Activated CD8-positive, alpha-beta memory T cell treated with anti-CD3 and anti-CD28 coated beads for 4 hours (primary cell): ENCODE measurements around the gene RGP1.

Source experiments
- DNase-seq, 2 donors: peaks; one replicate each; pipeline ENCODE4 v3.0.0-alpha.2; 2020; ENCODE audit warnings: low read depth in 2 of 2

The RGP1 gene

DNA sequence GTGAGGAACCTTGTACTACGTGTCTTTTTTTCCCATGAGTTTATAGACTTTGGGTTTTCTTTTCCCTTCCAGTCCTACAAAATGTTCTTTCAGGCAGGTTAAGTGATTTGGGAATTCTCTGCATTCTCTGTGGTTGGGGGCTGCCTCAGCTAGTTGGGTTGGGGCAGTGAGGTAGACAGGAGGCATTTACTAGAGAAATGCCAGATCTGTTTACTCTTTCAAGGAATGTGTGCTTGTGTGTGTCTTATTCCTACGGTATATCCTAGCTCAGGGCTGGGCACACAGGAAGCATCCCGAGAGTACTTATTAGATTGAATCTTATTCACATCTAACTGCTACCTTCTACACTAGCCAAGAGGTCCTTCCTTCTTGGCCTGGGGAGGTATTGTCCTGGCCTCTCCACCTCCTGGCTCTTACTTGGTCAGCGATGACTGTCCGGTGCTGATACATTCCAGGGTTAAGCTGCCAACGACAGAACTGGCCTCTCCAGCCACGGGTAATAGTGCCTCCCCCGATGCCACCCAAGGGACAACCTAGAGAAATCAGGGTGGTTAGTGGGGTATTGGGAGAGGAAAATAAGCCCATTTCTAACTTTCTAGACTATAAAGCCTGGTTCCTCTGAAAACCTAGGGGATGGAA, 5.1 kb upstream of the RGP1 start:
- no peak for DNase-seq

DNA sequence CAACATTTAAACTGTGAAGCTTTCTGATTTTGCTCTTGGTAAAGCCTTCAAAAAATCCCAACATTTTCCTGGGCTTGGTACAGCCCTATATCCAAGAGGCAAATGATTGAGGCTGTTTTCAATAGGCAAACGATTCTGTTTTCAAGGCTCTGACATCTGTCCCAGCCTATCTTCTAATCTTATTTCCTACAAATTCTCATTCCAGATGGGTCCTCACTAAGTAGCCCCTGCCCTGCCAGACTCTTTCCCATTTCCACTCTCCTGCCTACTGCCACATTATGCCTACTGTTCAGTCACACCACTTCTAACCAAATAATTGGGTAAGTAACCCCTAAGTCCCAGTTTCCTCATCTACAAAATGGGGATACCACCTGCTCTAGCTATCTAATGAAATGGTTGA, 3.5 kb upstream of the RGP1 start:
- DNase-seq: no peak

DNA sequence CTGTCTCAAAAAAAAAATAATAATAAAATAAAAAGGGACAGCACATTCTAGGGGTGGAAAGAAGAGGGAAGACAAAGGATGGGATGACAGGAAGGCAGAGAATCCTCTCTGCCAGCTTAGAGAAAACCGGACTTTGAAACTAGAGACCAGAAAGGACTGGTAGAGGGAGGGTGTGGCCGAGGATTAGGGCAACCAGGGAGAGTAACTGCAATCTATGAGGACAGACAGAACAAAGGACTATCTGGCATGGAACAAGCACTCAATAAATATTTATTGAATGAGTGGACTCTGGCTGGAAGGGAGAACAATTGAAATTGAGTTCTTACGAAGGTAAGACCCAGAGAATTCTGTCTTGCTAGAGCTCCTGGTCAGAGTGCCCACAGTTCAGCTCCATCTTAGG, 2.5 kb upstream of the RGP1 start:
- DNase-seq: no peak

DNA sequence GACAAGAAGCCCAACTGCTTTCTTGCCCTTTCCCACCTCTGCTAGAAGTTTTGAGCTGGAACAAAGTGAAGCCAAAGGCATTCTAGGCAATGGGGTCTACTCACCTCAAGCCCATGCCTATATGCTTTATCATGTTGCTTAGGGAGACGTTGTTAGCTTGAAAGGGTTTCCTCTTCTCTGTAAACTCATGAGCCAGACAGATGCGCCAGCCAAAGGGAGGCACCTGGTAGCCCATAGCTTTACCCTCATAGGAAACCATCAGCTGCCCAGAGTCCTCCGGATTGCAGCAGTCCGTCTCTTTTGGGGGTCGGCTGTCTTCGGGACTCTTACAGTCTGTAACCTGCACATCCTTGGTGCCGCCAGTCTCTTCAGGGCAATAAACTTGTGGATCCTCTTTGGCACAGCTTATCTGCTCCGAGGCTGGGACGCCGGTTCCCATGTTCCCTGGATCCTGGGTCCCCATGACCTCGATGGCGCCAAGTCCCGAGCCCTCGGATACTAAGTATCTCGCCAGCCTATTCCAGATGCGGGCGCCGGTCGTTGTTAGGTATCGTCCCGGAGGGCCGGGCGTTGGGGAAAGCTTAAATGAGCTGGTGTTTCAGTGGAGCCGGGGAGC, 737 bp upstream of the RGP1 start:
- no peak for DNase-seq

DNA sequence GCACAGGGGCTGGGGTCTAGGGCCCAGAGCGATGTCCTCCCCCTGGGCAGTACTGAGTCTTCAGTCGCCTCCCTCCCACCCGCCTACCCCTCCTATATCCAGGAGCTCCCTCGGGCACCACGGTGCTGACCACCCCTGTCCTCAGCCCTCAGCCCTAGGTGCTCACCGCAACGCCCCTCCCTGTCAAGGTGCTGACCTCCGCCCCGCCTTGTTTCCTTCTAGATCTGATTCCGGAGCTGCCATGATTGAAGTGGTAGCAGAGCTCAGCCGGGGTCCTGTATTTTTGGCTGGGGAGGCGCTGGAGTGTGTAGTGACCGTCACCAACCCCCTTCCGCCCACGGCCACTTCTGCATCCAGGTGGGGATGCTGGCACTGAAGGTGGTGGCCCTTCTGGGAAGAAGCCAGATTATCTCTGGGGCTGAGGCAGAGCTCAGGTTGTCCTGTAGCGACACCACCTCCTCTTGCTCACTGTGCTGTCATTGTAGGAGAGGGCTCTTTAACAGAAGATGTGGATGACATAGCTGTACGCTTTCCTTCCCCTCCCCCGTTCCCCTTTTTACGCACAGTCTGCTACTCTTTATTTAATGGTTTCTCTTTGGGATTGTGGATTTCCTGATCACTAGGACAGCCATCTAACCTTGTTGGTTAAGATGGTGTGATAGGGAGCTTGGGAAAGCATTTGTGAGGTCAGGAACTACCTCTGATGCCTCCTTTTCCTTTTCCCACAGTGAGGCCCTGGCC, 598 bp downstream of the RGP1 start:
- no peak for DNase-seq

DNA sequence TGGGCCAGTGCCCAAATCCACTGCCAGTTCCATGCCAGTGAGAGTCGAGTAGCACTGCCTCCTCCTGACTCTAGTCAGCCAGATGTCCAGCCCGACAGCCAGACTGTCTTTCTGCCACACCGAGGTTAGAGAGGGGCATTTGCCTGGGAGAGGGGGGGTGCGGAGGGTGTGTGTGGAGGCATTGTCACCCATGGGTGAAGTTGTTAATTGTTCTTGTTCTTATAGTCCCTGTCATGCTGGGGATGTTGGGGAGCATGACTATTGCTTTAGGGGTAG, 1.1 kb downstream of the RGP1 start:
- no peak for DNase-seq

DNA sequence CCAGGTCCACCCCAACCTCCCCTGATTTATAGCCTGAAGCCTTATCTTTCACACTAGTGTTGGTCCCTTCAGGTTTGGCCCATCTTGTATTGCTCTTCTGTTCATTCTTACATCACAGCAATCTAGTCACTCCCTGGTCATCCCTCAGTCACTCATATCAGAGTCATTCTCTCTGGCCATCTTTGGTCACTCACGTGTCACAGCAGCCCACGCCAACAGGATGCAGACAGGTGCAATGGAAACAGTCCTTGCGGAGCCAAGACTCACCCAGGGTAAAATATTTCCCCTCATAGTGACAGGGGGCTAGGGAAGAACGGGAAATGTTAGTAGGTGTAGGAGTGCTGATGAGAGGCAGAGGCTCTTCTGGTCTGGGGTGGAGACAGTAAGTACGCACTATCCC, 4.4 kb downstream of the RGP1 start:
- DNase-seq: no peak

DNA sequence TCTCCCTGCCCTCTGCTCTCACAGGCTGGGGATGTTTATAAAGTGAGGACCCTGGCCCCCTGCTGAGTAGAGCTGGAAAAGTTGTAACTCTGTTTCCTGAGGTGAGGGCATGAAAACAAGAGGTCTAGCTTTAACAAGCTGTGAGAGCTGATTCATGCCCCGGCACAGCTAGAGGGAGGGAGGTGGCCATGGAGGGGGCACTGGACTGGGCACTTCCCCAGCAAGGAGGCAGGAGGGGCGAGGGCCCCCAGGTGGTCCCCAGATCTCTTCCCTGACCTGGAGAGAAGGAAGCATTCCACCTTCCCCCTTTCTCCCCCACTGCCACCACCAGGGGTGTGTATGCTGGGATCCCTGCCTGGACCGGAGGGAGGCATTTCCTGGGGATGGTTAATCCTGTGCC, 5.2 kb downstream of the RGP1 start, which contains the start of gene MSMP:
Gene MSMP (minus strand): TSS at position 13 of the 400 bp plus-strand sequence. CDS start 147 bp downstream, outside the sequence.
- DNase-seq: no peak

DNA sequence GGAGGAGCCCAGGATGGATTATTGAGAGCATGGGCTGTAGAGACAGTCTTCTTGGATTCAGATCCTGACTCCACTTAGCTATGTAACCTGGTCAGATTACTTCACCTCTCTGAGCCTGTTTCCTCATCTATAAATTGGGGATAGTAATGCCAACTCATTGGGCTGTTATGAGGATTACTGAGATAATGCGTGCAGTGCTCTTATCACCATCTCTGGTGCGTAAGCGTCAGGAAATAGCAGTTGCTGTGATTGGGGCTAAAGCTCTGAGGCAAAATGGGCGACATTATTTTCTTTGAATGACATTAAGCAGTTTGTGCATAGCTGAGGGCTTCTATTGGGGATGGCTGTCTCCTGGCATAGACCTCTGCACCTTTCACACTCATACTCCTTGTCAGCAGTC, 6.0 kb downstream of the RGP1 start:
- no peak for DNase-seq

DNA sequence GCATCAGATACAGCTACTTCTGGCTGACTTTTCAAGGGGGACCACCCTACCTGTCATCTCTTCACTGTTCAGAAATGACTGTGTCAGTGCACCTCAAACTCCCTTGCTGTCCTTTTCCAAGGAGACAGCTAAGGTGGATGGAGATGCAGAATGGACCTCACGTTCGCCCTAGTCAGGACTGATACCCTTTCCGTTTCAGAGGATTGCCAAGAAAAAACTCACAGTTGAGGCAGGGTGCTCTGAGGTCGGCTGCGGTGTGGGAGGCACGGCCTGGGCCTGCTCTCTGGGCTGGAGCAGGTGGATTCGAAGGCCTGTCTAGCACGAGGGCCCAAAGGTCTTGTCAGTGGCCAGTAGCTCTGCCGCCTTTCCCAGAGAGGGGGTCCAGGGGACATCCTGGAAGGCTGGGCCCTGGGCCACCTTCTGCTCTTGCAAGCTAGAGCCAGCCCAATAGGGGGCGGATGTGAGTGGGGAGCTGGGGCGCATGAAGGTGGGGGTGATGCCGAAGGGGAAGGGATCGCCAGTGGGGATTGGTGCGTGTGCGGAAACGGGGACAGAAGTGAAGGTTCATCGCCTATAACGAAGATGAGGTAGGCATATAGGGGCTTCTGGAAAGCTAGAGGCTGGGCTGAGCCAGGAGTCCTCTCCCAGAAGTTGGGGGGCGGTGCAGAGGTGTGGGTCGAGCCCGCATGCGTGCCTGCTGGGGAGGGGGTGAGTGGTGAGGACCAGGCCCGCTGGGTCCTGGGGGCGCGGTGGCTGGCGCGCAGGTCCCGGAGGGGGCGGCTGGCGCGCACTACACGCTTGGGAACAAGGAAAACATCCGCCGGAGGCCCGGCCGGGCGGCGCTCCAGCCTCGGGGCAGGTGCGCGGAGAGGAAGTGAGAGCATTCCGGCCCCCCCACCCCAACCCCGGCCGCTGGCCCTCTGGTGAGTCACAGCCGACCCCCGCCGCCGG, 7.5 kb downstream of the RGP1 start:
- DNase-seq: peak; percentile 43 to 58

DNA sequence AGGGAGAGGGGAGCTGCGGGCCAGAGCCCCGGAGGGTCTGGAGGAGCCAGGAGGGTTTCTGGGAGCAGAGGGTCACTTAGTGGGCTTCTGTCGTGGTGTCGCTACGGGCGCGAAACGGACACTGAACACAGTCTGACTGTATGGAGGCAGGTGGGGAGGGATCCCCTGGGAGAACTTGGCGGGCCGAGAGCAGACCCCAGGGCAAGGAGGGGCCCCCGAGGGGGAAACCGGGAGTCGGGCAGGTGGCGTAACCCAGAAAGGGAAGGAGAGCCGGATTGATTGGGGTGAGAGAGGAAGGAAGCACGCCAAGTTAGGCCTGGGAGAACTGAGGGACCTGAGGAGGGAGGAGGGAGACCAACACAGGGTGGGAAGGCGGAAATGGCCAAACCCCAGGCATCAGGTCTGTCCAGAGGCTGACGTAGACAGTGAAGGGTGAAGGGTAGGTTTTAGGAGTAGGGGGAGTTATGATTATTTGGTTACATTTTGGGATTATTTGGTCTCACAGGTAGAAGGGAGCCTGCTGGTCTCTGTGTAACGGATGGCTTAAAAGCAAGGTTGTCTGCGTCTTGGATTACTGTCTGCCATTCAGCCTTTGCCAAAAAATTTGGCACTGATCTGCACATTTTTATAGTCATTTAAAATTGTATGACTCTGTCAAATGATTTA, 8.3 kb downstream of the RGP1 start:
- DNase-seq: no peak

DNA sequence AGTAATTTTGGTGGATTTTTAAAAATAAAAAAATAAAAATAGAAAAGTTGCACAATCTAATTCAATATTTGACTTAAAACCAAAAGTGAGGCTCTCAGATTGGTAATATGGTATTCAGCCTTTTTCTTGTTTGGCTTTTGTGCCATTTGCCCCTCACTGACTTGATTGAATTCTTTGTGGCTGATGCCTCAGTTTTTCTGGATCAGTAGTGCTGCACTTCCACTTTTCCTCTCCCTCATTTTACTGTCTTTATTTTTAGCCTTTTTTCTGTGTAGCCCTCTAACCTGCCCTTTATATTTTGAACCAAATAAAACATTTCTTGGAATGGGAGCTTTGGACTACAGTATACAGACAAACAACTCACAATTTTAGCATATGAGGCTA, 8.8 kb downstream of the RGP1 start:
- no peak for DNase-seq

DNA sequence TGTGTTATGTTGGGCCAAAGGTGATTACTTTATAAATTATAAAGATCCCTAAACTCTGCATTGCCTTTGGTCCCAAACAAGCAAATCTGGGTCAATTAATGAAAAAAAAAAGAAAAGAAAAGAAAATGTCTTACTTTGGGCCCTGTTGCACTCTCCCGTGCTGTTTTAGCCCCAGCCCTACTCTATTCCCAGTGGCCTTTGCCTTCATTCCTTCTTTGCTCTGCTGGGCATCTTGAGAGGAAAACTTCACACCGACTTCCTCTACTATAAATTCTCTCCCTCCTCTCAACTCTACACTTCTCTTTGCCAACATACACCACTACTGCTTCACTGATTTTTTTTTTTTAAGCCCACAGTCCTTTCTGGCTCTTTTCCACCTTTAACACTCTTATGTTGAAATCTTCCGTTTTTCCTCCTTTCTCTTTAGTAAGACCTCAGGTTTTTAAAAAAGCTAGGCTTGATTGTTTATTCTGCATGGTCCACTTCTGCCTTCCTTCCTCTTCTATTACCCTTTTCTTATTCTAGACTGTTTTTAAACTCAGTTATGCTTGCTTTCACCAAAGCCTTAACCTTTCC, 9.5 kb downstream of the RGP1 start:
- DNase-seq: no peak

DNA sequence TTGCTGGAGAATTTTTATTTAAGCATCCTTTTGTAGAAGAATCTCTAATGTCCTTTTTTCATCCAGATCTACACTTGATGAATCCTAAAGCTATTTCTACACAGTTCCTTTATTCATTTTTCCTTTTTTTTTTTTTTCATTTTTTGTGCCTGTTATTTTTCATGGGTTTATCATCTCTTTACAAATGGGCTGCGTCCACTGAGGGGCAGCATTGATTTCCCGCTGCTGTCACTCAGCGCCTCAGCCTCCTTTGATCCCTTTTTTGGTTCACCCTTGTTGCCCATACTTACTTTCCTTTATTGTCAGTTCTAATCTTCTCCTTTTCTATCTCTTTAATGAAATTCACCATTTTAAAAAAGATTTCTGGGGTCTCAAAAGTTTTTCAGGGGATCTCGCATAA, 10.7 kb downstream of the RGP1 start:
- DNase-seq: no peak

DNA sequence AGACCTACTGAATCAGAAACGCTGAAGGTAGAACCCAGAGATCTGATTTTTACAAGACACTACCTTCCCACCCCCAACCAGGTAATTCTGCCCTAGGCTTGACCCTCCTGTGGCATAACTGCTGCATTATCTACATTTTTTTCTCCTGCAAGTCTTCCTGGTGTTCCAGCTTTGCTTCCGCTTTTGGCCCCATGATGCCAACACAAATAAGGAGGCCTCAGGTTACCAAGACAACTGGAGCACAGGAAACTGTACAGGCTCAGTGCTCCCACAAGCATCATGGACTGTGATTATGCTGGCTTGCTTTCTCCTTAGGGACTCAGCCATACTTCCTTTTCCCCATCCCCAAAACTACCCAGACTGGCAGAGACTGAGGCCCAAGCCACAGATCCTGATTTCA, 11.6 kb downstream of the RGP1 start:
- DNase-seq: no peak

DNA sequence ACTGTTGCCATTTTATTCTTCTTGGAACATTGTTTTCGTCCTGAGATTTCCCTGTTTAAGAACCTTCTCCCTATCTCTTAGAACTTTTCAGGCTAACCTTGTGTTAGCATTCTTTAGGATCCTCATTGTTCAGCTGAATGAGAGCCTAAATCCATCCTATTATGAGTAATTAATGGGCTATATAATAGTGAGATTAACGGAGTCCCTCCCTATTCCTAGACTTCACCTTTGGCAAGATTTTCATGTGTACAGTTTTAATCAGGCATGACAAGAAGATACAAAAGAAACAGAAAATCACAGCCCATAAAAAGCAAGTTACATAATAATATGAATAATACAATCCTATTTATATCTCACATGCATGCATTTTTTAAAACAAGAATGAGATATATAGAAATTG, 14.1 kb downstream of the RGP1 start:
- DNase-seq: no peak

DNA sequence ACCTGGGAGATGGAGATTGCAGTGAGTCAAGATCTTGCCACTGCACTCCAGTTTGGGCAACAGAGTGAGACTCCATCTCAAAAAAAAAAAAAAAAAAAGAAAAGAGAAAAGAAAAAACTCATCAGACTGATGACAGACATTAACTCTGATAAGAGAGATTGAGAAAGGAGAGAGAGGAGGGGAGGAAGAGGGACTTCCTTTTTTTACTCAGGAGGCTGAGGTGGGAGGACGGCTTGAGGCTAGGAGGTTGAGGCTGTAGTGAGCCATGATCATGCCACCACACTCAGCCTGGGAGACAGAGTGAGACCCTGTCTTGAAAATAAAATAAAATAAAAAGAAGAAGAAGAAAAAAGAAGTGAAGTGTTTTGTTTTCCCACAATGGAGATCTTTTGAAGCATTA, 14.7 kb downstream of the RGP1 start:
- DNase-seq: no peak

DNA sequence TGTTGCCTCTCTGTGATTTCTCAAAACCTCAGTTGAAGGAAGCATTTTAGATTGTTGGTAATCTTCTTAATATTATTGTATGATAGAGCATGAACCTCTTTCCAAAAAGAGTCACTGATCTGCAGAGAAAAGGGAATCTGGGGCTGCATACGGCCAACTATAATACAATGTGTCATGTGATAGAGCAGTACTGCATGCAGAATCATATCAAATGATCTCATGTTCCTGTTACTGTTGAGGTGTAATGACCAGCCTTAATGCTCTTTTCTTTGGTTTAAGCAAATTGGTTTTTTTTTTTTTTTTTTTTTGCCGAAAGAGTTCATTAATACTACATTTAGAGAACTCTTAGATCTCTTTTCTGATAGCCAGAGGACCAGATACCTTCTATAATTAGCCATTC, 17.9 kb downstream of the RGP1 start:
- DNase-seq: no peak

DNA sequence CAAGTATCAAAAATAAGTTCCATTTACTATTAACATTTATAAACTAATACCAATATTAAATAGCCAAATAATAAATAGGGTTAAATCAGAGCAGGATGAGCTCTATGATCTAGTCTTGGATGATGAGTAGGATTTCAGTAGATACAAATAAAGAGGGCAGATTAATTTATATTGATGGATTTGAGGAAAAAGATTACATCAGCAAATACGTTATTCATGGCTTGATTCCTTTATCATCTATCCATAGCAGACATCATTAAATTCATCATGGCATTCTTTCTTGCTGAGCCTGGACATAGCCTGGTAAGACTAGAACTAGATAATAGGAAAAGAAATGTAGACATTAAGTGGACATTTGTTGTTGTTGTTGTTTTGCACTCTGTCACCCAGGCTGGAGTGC, 18.4 kb downstream of the RGP1 start:
- DNase-seq: no peak

DNA sequence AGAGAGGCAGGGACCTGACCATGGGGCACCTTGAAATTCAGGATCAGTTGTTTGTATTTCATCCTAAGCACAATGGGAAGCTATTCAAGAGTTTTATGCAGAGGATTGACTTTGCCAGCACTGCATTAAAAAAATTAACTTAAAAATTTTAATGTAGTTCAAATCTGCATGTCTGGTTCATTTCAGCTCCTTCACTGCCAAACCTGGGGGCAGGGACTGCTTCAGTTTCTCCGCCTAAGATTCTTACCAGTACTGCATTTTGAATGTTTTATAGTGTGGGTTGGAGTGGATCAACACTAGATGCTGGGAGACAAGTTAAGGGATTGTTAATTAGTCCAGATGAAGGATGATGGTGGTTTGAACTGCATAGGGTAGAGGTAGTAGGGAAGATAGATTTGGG, 20.7 kb downstream of the RGP1 start:
- DNase-seq: no peak

DNA sequence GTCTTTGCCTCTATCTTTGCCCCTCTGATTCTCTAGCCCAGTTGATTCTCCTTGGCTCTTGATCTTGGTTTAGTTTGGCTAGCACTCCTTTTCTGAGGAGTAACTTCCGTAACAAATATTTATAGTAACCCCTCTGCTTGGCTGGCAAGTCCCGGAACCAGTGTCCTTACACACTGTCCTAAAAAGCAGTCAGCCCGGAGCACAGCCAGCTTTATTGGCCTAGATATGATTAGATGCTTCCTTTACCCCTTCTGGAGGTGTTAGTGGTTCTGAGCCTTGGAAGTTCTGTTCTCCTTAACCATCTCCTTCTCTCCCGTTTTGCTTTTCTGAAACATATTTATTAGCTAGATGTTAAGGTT, 22.0 kb downstream of the RGP1 start:
- no peak for DNase-seq

DNA sequence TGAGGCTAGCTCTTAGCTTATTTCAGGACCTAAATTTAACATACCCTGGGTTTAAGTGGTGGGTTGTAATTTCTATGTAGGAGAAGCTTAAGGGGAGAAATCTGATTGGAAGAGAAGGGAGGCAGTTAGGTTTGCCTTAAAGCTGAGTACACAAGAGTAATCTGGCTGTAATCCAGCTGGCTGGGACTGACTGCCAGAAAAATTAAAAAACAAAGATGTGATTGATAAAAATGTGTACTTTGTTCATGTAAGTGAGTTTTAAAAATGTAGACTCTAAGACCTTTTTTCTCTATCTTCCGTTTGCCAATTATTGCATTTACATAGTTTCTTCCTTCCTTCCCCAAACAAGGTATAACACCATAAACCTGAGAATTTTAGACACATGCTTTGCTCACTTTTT, 22.4 kb downstream of the RGP1 start:
- DNase-seq: no peak
